Measurements from ENCODE around the gene MYO5C.

Gene MYO5C

DNA sequence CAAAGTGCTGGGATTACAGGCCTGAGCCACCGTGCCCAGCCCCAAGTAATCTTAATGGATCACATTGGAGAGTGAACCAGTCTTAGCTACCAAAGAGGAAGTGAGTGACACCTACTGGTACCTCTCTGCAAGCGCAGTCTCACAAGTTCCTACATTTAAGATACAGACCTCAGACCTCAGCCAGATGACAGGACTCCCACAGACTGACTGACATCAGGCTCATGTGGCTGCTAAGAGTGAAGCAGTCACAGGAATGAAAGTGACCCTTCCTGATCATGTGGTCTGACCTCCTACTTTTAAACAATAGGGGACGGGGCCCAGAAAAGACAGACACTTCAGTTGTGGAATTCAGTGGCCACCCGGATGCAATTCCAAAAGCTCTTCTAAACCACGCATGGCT, 68.1 kb downstream of the MYO5C start:
- DNase-seq = peak; percentile 71 to 77
- Histone ChIP-seq H3K4me1 (no peaks in the 10 kb centered on the region), H3K36me3 (peaks cover 0 to 4% (median 0%) of the 10 kb centered on the region in 3 donors), H3K9me3 (no peaks in the 10 kb centered on the region), H3K27ac (no peak overlapping the region), H3K27me3 (no peaks in the 10 kb centered on the region), H3K4me3 (no peak overlapping the region)
- TF ChIP-seq, protein P1, sequence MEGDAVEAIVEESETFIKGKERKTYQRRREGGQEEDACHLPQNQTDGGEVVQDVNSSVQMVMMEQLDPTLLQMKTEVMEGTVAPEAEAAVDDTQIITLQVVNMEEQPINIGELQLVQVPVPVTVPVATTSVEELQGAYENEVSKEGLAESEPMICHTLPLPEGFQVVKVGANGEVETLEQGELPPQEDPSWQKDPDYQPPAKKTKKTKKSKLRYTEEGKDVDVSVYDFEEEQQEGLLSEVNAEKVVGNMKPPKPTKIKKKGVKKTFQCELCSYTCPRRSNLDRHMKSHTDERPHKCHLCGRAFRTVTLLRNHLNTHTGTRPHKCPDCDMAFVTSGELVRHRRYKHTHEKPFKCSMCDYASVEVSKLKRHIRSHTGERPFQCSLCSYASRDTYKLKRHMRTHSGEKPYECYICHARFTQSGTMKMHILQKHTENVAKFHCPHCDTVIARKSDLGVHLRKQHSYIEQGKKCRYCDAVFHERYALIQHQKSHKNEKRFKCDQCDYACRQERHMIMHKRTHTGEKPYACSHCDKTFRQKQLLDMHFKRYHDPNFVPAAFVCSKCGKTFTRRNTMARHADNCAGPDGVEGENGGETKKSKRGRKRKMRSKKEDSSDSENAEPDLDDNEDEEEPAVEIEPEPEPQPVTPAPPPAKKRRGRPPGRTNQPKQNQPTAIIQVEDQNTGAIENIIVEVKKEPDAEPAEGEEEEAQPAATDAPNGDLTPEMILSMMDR (IDR thresholded peaks at IDR 0.05) = peak; percentile 65 to 73
- intact Hi-C loops (cut with DNase I; ENCODE audit: low total_unique reads) = no loop called here

DNA sequence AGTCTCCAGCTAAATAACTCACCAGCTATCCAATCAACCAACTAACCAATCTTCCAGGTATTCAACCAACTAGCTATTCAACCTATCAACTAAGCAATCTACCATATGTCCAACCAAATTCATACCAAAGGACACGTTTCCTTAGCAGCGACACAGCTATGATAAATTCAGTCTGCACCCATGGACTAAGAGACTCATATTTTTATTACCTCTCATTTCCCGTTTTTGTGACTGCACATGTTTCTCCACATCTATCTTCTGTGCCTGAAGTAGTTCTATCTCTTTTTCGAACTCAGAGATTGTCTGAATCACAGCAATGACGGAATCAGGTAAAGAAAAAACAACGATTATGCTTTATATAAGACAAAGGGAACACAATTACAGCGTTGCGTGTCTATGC, 70.4 kb downstream of the MYO5C start:
- no peaks in the 10 kb centered on the region for H3K4me1 ChIP-seq
- no peak overlapping the region for H3K27ac ChIP-seq
- TF ChIP-seq, protein P1 (IDR thresholded peaks at IDR 0.05) = no peak
- H3K36me3 ChIP-seq = peaks cover 0 to 4% (median 0%) of the 10 kb centered on the region in 3 donors
- no peak overlapping the region for H3K4me3 ChIP-seq
- intact Hi-C loops (cut with DNase I; ENCODE audit: low total_unique reads) = no loop called here
- no peaks in the 10 kb centered on the region for H3K9me3 ChIP-seq
- no peaks in the 10 kb centered on the region for H3K27me3 ChIP-seq
- DNase-seq = no peak

- H3K36me3 ChIP-seq = peaks cover 0 to 4% (median 0%) of the 10 kb centered on the region in 3 donors
- intact Hi-C loops (cut with DNase I; ENCODE audit: low total_unique reads) = no loop called here
- no peaks in the 10 kb centered on the region for H3K9me3 ChIP-seq
These were observed 71.4 kb downstream of the MYO5C start for GRCh38 chr15:52224211-52224610.

GRCh38 chr15:52221730-52222129, 73.9 kb downstream of the MYO5C start:
- intact Hi-C loops (cut with DNase I; ENCODE audit: low total_unique reads) = no loop called here
- Histone ChIP-seq H3K9me3 (no peaks in the 10 kb centered on the region), H3K4me3 (no peak overlapping the region), H3K27ac (no peak overlapping the region), H3K27me3 (no peaks in the 10 kb centered on the region), H3K36me3 (peaks cover 0 to 22% (median 0%) of the 10 kb centered on the region in 3 donors), H3K4me1 (no peaks in the 10 kb centered on the region)
- no peak for DNase-seq
- TF ChIP-seq, protein P1 (IDR thresholded peaks at IDR 0.05) = no peak

More at GRCh38 chr15:52224211-52224610, 71.4 kb downstream of the MYO5C start:
- H3K4me1 ChIP-seq = no peaks in the 10 kb centered on the region
- no peaks in the 10 kb centered on the region for H3K27me3 ChIP-seq
- TF ChIP-seq, protein P1 (IDR thresholded peaks at IDR 0.05) = no peak
- no peak overlapping the region for H3K27ac ChIP-seq
- no peak for DNase-seq
- H3K4me3 ChIP-seq = no peak overlapping the region

DNA sequence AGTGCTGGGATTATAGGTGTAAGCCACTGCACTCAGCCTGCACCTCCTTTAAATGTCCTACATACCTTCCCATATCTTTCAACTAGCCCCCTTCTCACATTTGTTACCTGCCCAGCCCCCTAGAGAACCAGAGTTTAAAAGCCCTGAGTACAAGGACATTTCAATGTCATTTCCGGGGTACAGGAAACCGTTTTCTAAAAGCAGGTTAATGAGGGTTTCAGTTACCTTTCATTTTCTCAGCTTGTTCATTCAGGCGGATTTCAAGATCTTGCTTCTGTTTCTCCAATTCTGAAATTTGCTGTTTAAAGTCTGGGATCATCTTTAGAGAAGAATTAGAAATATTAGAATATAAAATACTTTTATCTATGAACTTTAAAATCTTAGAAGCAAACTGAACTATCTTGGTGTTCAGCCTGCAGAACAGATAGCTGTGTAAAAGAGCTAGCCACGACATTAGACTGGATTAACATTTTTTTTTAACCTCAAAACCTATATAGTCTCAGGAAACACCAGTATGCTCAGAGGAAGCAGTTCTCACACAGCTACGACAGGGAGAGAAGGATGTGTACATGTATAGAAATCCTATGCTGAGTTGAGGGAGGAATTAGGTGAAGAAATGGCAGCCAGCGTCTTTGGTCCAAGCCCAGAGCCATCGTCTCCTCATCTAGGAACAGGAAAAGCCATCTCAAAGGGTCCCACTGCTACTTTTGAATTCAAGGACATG, 74.5 kb downstream of the MYO5C start:
- DNase-seq = no peak
- Histone ChIP-seq H3K9me3 (no peaks in the 10 kb centered on the region), H3K4me1 (no peaks in the 10 kb centered on the region), H3K36me3 (peaks cover 0 to 22% (median 0%) of the 10 kb centered on the region in 3 donors), H3K27me3 (no peaks in the 10 kb centered on the region), H3K27ac (no peak overlapping the region), H3K4me3 (no peak overlapping the region)
- intact Hi-C loops (cut with DNase I; ENCODE audit: low total_unique reads) = no loop called here
- TF ChIP-seq, protein P1 (IDR thresholded peaks at IDR 0.05) = no peak

Measured in tibial artery (tissue), 4 donors.